PC-3 (cell line): ENCODE data around the gene OR7G3. TPM values are rescaled to one million over a fixed set of nuclear protein-coding genes. Genes with fewer than 3 reads are reported as not detected.
A peak's percentile ranks its signal among the peaks of the same experiment; 100 is the strongest.

ENCODE experiments used
- ATAC-seq: fragments of 200-7000 bp; cut with Tn5 transposase; 2 replicates; pipeline ENCODE4 v1.9.1; 2020; ENCODE audit warnings: mild to moderate bottlenecking, moderate library complexity
- BruUV-seq: library from RNA; stranded (reverse); fragments of 400-500 nt; replicated peaks from 2 replicates; lab custom pipeline; 2021; lab: Mats Ljungman, UMichigan
- CTCF ChIA-PET: fragments of 300-600 bp; sonication (Branson Sonifier 250); formaldehyde crosslinking; loops from one replicate; lab custom pipeline; 2022; ENCODE audit warnings: antibody characterized with exemption; lab: Charles Lee
- POLR2A ChIA-PET: fragments of 300-600 bp; sonication (Branson Sonifier 250); formaldehyde crosslinking; loops from one replicate; lab custom pipeline; 2022; ENCODE audit warnings: antibody characterized with exemption; ENCODE audit not compliant: unreplicated experiment; lab: Charles Lee
- DNase-seq: peaks from one replicate; pipeline ENCODE4 v3.0.0-alpha.2; 2015
- H2AFZ ChIP-seq: fragments of 300-600 bp; sonication (generic); 2 replicates; pipeline ENCODE4 v1.6.0; 2016; ENCODE audit warnings: antibody characterized with exemption, low read length
- H3F3A ChIP-seq: fragments of 300-600 bp; sonication (generic); one replicate; pipeline ENCODE4 v1.6.0; 2017; ENCODE audit warnings: antibody characterized with exemption, low read length, control low read depth, mild to moderate bottlenecking; ENCODE audit not compliant: unreplicated experiment
- H3K27ac ChIP-seq: fragments of 300-600 bp; sonication (generic); 2 replicates; pipeline ENCODE4 v1.5.1; 2016; ENCODE audit warnings: mild to moderate bottlenecking, low read length
- H3K27me3 ChIP-seq: fragments of 300-600 bp; sonication (generic); 2 replicates; pipeline ENCODE4 v1.6.1; 2016; ENCODE audit warnings: low read length, mixed read lengths
- H3K36me3 ChIP-seq: fragments of 300-600 bp; sonication (generic); 2 replicates; pipeline ENCODE4 v1.6.1; 2016; ENCODE audit warnings: low read depth, mixed run types, low read length, mixed read lengths
- H3K4me1 ChIP-seq: fragments of 300-600 bp; sonication (generic); 2 replicates; pipeline ENCODE4 v1.5.1; 2016; ENCODE audit warnings: low read length; ENCODE audit not compliant: insufficient read depth
- H3K4me2 ChIP-seq: fragments of 300-600 bp; sonication (generic); 2 replicates; pipeline ENCODE4 v1.6.0; 2016; ENCODE audit warnings: low read length
- H3K4me3 ChIP-seq: fragments of 300-600 bp; sonication (generic); 2 replicates; pipeline ENCODE4 v1.5.1; 2016; ENCODE audit warnings: mild to moderate bottlenecking, low read length, mixed read lengths
- H3K79me2 ChIP-seq: fragments of 300-600 bp; sonication (generic); 2 replicates; pipeline ENCODE4 v1.6.1; 2017; ENCODE audit warnings: low read length, mixed read lengths
- H3K9ac ChIP-seq: fragments of 300-600 bp; sonication (generic); 2 replicates; pipeline ENCODE4 v1.6.0; 2016; ENCODE audit warnings: mild to moderate bottlenecking, low read length
- H3K9me2 ChIP-seq: fragments of 300-600 bp; sonication (generic); replicated peaks from 2 replicates; pipeline ENCODE4 v1.6.1; 2016; ENCODE audit warnings: mixed run types, low read length, mixed read lengths
- H3K9me3 ChIP-seq: fragments of 300-600 bp; sonication (generic); 2 replicates; pipeline ENCODE4 v1.6.1; 2016; ENCODE audit warnings: low read length, mixed read lengths
- H4K20me1 ChIP-seq: fragments of 300-600 bp; sonication (generic); 2 replicates; pipeline ENCODE4 v1.6.1; 2016; ENCODE audit warnings: low read length, mixed read lengths
- EZH2 ChIP-seq: fragments of 300-600 bp; sonication (generic); IDR thresholded peaks from one replicate; pipeline ENCODE4 v1.6.1; 2017; ENCODE audit warnings: antibody characterized with exemption, mild to moderate bottlenecking, low read length; ENCODE audit not compliant: unreplicated experiment
- EZH2phosphoT487 ChIP-seq: fragments of 300-600 bp; sonication (generic); IDR thresholded peaks from 2 replicates; pipeline ENCODE4 v1.6.1; 2018; ENCODE audit warnings: mild to moderate bottlenecking, antibody characterized with exemption, low read length, borderline replicate concordance
- intact Hi-C: fragments of 100-400 bp; cut with micrococcal nuclease; formaldehyde crosslinking; loops from 2 replicates; pipeline ENCODE4 v1.9.0; 2023
- total RNA-seq: library from RNA; depleted of rRNA; stranded (reverse); fragments of >200 nt; gene quantifications from 2 replicates; pipeline ENCODE4 v1.2.3, GENCODE V29; 2014
- TF ChIP-seq, protein P1 (sequence below): fragments of 300-600 bp; sonication (generic); conservative IDR thresholded peaks from 2 replicates; pipeline ENCODE4 v1.5.1; 2017; ENCODE audit warnings: antibody characterized with exemption, low read depth, mild to moderate bottlenecking, low read length

Gene OR7G3
- total RNA-seq, 1 experiment from 2014 or later = not detected

DNA sequence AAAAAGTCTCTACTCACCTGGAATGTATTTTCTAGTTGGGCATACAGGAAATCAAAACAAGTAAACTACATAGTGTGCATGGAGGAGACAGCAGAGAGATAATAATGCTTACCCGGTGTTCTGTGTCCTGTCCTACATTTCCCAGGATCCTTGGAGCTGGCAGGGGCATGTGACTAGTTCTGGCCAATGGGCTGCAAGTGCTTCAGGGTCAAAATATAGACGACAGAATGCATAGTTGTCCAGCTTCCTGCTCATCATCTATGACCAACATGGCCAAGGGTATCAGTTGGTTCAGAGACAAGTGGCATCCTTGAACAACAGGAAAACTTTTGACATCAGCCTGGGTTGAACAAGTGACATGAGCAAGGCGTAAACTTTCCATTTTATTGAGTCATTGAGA is 21.9 kb upstream of the OR7G3 start:
- H4K20me1 ChIP-seq = 0 out of 2 replicates have a peak, but pooled peaks cover 8% of the 10 kb centered on the region
- TF ChIP-seq EZH2 = no peak
- TF ChIP-seq, protein P1, sequence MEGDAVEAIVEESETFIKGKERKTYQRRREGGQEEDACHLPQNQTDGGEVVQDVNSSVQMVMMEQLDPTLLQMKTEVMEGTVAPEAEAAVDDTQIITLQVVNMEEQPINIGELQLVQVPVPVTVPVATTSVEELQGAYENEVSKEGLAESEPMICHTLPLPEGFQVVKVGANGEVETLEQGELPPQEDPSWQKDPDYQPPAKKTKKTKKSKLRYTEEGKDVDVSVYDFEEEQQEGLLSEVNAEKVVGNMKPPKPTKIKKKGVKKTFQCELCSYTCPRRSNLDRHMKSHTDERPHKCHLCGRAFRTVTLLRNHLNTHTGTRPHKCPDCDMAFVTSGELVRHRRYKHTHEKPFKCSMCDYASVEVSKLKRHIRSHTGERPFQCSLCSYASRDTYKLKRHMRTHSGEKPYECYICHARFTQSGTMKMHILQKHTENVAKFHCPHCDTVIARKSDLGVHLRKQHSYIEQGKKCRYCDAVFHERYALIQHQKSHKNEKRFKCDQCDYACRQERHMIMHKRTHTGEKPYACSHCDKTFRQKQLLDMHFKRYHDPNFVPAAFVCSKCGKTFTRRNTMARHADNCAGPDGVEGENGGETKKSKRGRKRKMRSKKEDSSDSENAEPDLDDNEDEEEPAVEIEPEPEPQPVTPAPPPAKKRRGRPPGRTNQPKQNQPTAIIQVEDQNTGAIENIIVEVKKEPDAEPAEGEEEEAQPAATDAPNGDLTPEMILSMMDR = no peak
- no peak for TF ChIP-seq EZH2phosphoT487

DNA sequence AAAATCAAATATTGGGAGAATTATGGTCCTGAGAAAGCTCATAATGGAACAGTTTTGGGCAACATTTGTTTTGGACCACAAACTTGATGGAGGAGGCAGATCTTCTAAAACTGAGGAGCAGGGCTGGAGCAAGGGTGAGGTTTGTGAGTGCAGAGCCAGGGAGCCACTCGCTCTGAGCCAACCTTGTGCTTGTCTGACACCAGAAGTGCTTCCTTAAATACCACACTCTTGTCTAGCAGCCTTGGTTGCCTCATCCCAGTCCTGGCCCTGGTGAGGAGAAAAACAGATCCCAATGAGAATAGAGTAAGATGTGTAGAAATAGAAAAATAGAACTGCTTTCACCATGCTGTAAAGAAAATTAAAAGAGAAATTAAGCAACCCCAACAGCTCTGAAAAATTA is 20.1 kb upstream of the OR7G3 start:
- no peaks in the 10 kb centered on the region for H3F3A ChIP-seq
- H3K36me3 ChIP-seq = peaks cover 94% of the 10 kb centered on the region
- H3K27ac ChIP-seq = no peak overlapping the region
- H3K79me2 ChIP-seq = peaks cover 100% of the 10 kb centered on the region
- CTCF ChIA-PET = no interaction called here
- H3K4me2 ChIP-seq = no peak overlapping the region
- no peaks in the 10 kb centered on the region for H3K9me2 ChIP-seq
- H4K20me1 ChIP-seq = peaks cover 17% of the 10 kb centered on the region; the same call in 1 of the 2 replicates
- DNase-seq = no peak
- no peak overlapping the region; the same call in 1 of the 2 replicates for H3K4me3 ChIP-seq
- POLR2A ChIA-PET = no interaction called here
- ATAC-seq = no peak
- H3K9me3 ChIP-seq = peaks cover 71% of the 10 kb centered on the region
- peaks cover 13% of the 10 kb centered on the region for H3K4me1 ChIP-seq
- H3K9ac ChIP-seq = no peak overlapping the region
- H3K27me3 ChIP-seq = no peaks in the 10 kb centered on the region
- TF ChIP-seq EZH2 = no peak
- TF ChIP-seq EZH2phosphoT487 = no peak
- TF ChIP-seq, protein P1 = no peak
- intact Hi-C loops = loop anchor here (10.0 kb wide), 1 partner anchor 288 kb away; the partner anchor contains the start of gene ZNF266
- no TSS peak for BruUV-seq
- no peak overlapping the region for H2AFZ ChIP-seq

More for the DNA sequence above, 21.9 kb upstream of the OR7G3 start:
- DNase-seq (no peak), ATAC-seq (no peak)
- Histone ChIP-seq H3K4me1 (peaks cover 12% of the 10 kb centered on the region), H3F3A (no peaks in the 10 kb centered on the region), H3K27me3 (no peaks in the 10 kb centered on the region), H2AFZ (no peak overlapping the region), H3K4me3 (no peak overlapping the region), H3K27ac (no peak overlapping the region), H3K9me3 (peaks cover 65% of the 10 kb centered on the region), H3K36me3 (peaks cover 94% of the 10 kb centered on the region), H3K9me2 (no peaks in the 10 kb centered on the region), H3K79me2 (peaks cover 100% of the 10 kb centered on the region), H3K9ac (no peak overlapping the region), H3K4me2 (no peak overlapping the region)
- CTCF ChIA-PET = no interaction called here
- POLR2A ChIA-PET = no interaction called here
- no TSS peak for BruUV-seq
- intact Hi-C loops = loop anchor here (10.0 kb wide), 1 partner anchor 286 kb away; the partner anchor contains the start of gene ZNF266

DNA sequence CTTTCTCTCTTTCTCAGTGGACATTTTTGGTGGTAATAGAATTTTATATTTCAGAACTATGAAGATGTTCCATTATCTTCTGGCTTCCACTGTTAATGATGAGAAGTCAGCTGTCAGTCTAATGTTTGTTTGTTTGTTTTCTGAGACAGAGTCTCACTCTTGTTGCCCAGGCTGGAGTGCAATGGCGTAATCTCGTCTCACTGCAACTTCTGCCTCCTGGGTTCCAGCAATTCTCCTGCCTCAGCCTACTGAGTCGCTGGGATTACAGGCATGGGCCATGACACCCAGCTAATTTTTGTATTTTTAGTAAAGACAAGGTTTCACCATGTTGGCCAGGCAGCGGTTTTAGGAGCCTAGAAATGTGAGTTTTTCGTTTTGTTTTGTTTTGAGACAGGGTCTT is 18.2 kb upstream of the OR7G3 start:
- intact Hi-C loops = loop anchor here (10.0 kb wide), 1 partner anchor 290 kb away; the partner anchor contains the start of gene ZNF266
- POLR2A ChIA-PET = no interaction called here
- Histone ChIP-seq H3K9me2 (no peaks in the 10 kb centered on the region), H3K4me1 (peaks cover 16% of the 10 kb centered on the region), H2AFZ (no peak overlapping the region), H4K20me1 (peaks cover 8% of the 10 kb centered on the region; the same call in 1 of the 2 replicates), H3K27ac (no peak overlapping the region), H3K79me2 (peaks cover 98% of the 10 kb centered on the region), H3K9me3 (peaks cover 61% of the 10 kb centered on the region), H3K4me2 (no peak overlapping the region), H3F3A (no peaks in the 10 kb centered on the region), H3K27me3 (no peaks in the 10 kb centered on the region), H3K36me3 (peaks cover 84% of the 10 kb centered on the region), H3K9ac (no peak overlapping the region), H3K4me3 (peak overlapping the region; percentile 20; the same call in 1 of the 2 replicates)
- ATAC-seq (no peak), DNase-seq (no peak)
- CTCF ChIA-PET = no interaction called here
- TF ChIP-seq EZH2phosphoT487 = no peak
- TF ChIP-seq EZH2 = no peak
- TF ChIP-seq, protein P1 = no peak
- no TSS peak for BruUV-seq
